ENCODE data around the gene CDH23. TPM values are rescaled to one million over a fixed set of nuclear protein-coding genes. Genes with fewer than 3 reads are reported as not detected.
A peak's percentile ranks its signal among the peaks of the same experiment; 100 is the strongest.

The CDH23 gene
- total and polyA plus RNA-seq, 12 donors, result 1.7 to 20.2 (median 7.8) TPM

DNA sequence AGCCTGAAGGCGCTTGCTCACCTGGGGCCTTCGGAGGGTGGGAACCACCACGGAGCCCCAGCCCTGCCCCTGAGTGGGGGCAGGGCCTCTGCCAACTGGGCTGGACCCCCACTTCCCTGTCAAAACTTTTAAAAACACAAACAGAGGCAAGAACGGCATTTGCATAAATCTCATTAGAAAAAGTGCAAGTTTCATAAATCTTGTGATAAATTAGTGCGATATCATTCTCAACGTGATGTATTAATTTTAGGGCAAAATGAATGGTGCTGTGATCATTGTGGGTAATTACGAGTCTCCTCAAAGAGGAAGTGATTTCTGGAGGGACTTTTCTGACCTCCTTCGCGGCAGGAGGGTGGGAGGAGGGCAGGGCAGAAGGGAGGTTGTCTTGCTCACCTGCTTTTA, 98.3 kb downstream of the CDH23 start:
- intact Hi-C loops (cut with DNase I), result no loop called here
- DNase-seq, result no peak
- no peaks in the 10 kb centered on the region for H3K27me3 ChIP-seq
- H3K9me3 ChIP-seq (replicated peaks in 1 of 3), result no peaks in the 10 kb centered on the region
- WGBS, 4 donors, result 71 to 84% (median 76%) methylated on average over 9 of the region's 9 CpGs
- H3K36me3 ChIP-seq (replicated peaks in 1 of 2), result no peaks in the 10 kb centered on the region
- no peak for TF ChIP-seq POLR2A (IDR thresholded peaks at IDR 0.05)
- TF ChIP-seq, protein P1, sequence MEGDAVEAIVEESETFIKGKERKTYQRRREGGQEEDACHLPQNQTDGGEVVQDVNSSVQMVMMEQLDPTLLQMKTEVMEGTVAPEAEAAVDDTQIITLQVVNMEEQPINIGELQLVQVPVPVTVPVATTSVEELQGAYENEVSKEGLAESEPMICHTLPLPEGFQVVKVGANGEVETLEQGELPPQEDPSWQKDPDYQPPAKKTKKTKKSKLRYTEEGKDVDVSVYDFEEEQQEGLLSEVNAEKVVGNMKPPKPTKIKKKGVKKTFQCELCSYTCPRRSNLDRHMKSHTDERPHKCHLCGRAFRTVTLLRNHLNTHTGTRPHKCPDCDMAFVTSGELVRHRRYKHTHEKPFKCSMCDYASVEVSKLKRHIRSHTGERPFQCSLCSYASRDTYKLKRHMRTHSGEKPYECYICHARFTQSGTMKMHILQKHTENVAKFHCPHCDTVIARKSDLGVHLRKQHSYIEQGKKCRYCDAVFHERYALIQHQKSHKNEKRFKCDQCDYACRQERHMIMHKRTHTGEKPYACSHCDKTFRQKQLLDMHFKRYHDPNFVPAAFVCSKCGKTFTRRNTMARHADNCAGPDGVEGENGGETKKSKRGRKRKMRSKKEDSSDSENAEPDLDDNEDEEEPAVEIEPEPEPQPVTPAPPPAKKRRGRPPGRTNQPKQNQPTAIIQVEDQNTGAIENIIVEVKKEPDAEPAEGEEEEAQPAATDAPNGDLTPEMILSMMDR (IDR thresholded peaks at IDR 0.05), result no peak
- H3K4me3 ChIP-seq, result no peak overlapping the region
- no peaks in the 10 kb centered on the region for H3K4me1 ChIP-seq (replicated peaks in 1 of 2)
- H3K27ac ChIP-seq, result no peak overlapping the region

DNA sequence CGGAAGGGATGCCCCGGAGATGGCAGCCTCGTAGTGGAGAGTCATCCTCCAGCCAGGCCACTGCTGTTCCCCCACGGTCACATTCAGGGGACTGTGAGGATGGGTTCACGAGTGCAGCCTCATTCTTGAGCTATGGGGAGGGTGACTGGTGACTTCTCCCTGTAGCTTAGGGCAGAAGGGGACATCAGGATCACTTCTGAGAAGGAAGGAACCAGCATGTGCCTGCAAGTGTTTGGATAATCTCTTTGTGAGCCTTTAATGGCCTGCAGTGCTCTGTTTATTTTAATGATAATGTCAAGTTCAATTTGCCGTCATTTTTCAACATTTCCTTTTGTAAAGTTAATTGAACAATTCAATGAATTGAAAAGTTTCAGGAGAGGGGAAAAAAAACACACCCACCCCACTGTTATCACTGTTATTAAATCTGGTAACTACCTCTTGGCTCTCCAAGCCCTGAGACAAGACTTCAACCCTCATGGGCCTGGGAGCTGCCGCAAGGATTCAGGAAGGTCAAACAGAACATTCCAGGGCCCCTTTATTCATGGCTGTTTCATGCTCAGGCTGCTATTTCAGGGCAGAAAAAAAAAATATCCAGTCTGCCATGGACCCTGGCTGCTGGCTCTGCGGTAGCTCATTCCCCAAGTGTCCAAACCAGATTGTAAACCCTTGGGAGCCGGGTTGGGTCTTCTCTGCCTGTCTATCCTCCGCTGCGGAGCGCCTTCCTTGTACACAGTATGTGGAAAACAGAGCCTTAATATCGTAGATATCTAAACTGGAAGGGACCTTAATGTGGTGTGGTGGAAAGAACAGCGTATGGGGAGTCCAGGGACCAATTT, 100.4 kb downstream of the CDH23 start:
- Histone ChIP-seq H3K4me3 (no peak overlapping the region), H3K4me1 (replicated peaks in 1 of 2) (no peaks in the 10 kb centered on the region), H3K27ac (peak overlapping the region in 1 of 5 donors; percentile 3), H3K9me3 (replicated peaks in 1 of 3) (no peaks in the 10 kb centered on the region), H3K36me3 (replicated peaks in 1 of 2) (no peaks in the 10 kb centered on the region), H3K27me3 (no peaks in the 10 kb centered on the region)
- DNase-seq, result no peak
- WGBS, 4 donors, result 78 to 85% (median 81%) methylated on average over 9 to 14 of the region's 14 CpGs
- intact Hi-C loops (cut with DNase I), result no loop called here
- TF ChIP-seq POLR2A (IDR thresholded peaks at IDR 0.05), result no peak

DNA sequence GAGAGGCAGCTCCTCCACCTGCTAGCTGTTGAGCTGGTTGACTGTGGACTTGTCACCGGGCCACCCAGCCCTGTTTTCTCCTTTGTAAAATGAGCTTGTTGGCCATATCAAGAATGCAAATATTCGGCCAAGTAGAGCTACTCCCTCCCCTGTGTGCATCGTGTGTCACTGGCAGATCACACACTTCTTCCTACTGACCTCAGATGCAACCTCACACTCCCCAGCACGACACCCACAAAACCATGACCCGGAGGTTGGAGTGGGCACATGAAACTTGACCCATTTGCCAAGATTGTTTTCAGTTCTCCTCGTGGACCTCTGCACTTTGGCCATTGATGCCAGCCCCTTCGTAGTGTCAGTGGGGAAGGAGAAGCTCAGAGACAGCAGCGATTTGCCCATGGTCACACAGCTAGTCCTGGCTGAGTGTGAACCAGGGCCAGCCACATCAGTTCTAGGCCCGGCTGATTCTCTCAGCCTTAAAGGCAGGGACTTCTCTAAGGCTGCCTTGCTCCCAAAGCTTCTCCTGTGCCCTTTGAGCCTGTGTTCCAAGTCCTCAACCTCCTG, 101.1 kb downstream of the CDH23 start:
- 68 to 78% (median 74%) methylated on average over 9 of the region's 9 CpGs for WGBS, 4 donors
- intact Hi-C loops (cut with DNase I), result no loop called here

DNA sequence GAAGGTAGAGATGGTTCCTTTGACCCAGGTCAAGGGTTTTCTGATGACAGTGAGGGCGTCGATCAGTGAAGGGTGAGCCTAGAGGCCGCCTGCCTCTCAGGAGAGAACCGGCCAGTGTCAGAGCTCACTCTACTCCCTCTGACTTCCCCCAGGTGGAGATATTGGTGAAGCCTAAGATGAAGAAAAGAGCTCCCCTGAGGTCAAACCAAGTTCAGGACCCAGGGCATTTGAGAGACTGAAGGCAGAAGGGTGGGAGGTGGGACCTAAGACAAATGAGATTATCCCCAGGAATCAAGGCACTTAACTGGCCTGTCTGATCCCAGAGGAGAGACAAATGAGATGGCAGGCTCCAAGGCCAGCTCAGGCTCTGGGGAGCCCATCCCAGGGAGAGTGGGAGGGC, 104.7 kb downstream of the CDH23 start:
- intact Hi-C loops (cut with DNase I), result no loop called here
- no peak for DNase-seq

More for the DNA sequence above, 101.1 kb downstream of the CDH23 start:
- no peak for DNase-seq
- Histone ChIP-seq H3K27ac (peak overlapping the region in 1 of 5 donors; percentile 3), H3K4me1 (replicated peaks in 1 of 2) (no peaks in the 10 kb centered on the region), H3K9me3 (replicated peaks in 1 of 3) (no peaks in the 10 kb centered on the region), H3K36me3 (replicated peaks in 1 of 2) (no peaks in the 10 kb centered on the region), H3K27me3 (no peaks in the 10 kb centered on the region), H3K4me3 (no peak overlapping the region)
- TF ChIP-seq POLR2A (IDR thresholded peaks at IDR 0.05), result no peak
- TF ChIP-seq, protein P1 (IDR thresholded peaks at IDR 0.05), result no peak

More for the DNA sequence above, 104.7 kb downstream of the CDH23 start:
- no peak for TF ChIP-seq POLR2A (IDR thresholded peaks at IDR 0.05)
- TF ChIP-seq, protein P1 (IDR thresholded peaks at IDR 0.05), result no peak
- H3K9me3 ChIP-seq (replicated peaks in 1 of 3), result no peaks in the 10 kb centered on the region
- H3K27me3 ChIP-seq, result no peaks in the 10 kb centered on the region
- 86 to 93% (median 91%) methylated on average over 4 of the region's 4 CpGs for WGBS, 4 donors
- H3K4me1 ChIP-seq (replicated peaks in 1 of 2), result peaks cover 0 to 10% of the 10 kb centered on the region in 2 donors
- H3K36me3 ChIP-seq (replicated peaks in 1 of 2), result no peaks in the 10 kb centered on the region
- no peak overlapping the region for H3K27ac ChIP-seq
- H3K4me3 ChIP-seq, result no peak overlapping the region

Measured in adrenal gland (tissue), 12 donors.